Kidney (tissue), 14 donors: ENCODE results near the gene PGAP6. TPM values are rescaled to one million over a fixed set of nuclear protein-coding genes. Genes with fewer than 3 reads are reported as not detected.

Experiments used
- DNase-seq, 5 donors: peaks; one replicate each; pipeline ENCODE4 v3.0.0-alpha.2; 2013 to 2020
- FAIRE-seq: peaks from 2 replicates; lab custom pipeline; 2012; peaks lifted over from hg19 to GRCh38; lab: Jason Lieb, UNC
- H3K27ac ChIP-seq, 2 donors: one replicate each; pipeline ENCODE4 v1.7.0; 2013; ENCODE audit warnings: low read depth in 2 of 2, low read length in 2 of 2, inconsistent platforms in 1 of 2
- H3K27me3 ChIP-seq: one replicate; pipeline ENCODE4 v1.7.1; 2013; ENCODE audit warnings: low read length, inconsistent platforms; ENCODE audit not compliant: control insufficient read depth, insufficient read depth
- H3K36me3 ChIP-seq, 3 donors: one replicate each; pipeline versions ENCODE4 v1.7.0 to v1.7.1; 2013; ENCODE audit warnings: low read length in 3 of 3, control low read depth in 1 of 3, inconsistent platforms in 1 of 3; ENCODE audit not compliant: insufficient read depth in 3 of 3, control insufficient read depth in 2 of 3
- H3K4me1 ChIP-seq, 3 donors: one replicate each; pipeline versions ENCODE4 v1.7.0 to v1.7.1; 2013; ENCODE audit warnings: low read length in 3 of 3, inconsistent platforms in 1 of 3, low read depth in 1 of 3; ENCODE audit not compliant: control insufficient read depth in 2 of 3, insufficient read depth in 2 of 3
- H3K4me3 ChIP-seq, 3 donors: one replicate each; pipeline versions ENCODE4 v1.7.0 to v1.8.1; 2013; ENCODE audit warnings: low read length in 3 of 3, control low read depth in 1 of 3, inconsistent platforms in 1 of 3
- H3K9ac ChIP-seq, 3 donors: one replicate each; pipeline versions ENCODE4 v1.7.0 to v1.7.1; 2013; ENCODE audit warnings: low read length in 3 of 3, control low read depth in 1 of 3, inconsistent platforms in 1 of 3
- H3K9me3 ChIP-seq, 3 donors: one replicate each; pipeline versions ENCODE4 v1.7.0 to v1.7.1; 2013; ENCODE audit warnings: low read length in 3 of 3, control low read depth in 1 of 3, inconsistent platforms in 1 of 3; ENCODE audit not compliant: control insufficient read depth in 2 of 3, insufficient read depth in 1 of 3
- intact Hi-C: fragments of 100-400 bp; cut with DNase I; formaldehyde crosslinking; loops from one replicate; pipeline ENCODE4 v1.11.1; 2022
- polyA plus RNA-seq: library from polyadenylated mRNA; stranded (reverse); fragments of 350-450 nt; fragmentation: Illumina TruSeq; extraction: RNeasy Lipid Tissue Mini Kit (QIAGEN cat#74804); gene quantifications from one replicate; pipeline ENCODE4 v1.2.3, GENCODE V29; 2014; ENCODE audit warnings: low read depth, low replicate concordance; ENCODE audit not compliant: insufficient read depth
- total RNA-seq: library from RNA; stranded (reverse); fragmentation: NEBNext Ultra II Directional; extraction: Animal tissue kit (Norgen Biotek cat#: 25700); gene quantifications from one replicate; pipeline ENCODE4 v1.2.1, GENCODE V29; 2021
- TF ChIP-seq, protein P1 (sequence below): IDR thresholded peaks from 3 replicates; pipeline ENCODE4 v1.5.1; 2012; ENCODE audit warnings: mild to moderate bottlenecking, moderate library complexity, borderline replicate concordance; ENCODE audit not compliant: insufficient read depth; ENCODE audit errors: extremely low read depth
- donor health status: control.
- donor health status: control.
- donor health status: control.
- donor health status: control.
- donor health status: control.
- donor health status: DM: yes; HTN: yes; CAD: no.
- donor health status: Normal renal cell carcinoma (clear cell type).

Gene PGAP6
- total and polyA plus RNA-seq, 2 donors from 2014 or later, result 65.0 to 144 TPM

DNA sequence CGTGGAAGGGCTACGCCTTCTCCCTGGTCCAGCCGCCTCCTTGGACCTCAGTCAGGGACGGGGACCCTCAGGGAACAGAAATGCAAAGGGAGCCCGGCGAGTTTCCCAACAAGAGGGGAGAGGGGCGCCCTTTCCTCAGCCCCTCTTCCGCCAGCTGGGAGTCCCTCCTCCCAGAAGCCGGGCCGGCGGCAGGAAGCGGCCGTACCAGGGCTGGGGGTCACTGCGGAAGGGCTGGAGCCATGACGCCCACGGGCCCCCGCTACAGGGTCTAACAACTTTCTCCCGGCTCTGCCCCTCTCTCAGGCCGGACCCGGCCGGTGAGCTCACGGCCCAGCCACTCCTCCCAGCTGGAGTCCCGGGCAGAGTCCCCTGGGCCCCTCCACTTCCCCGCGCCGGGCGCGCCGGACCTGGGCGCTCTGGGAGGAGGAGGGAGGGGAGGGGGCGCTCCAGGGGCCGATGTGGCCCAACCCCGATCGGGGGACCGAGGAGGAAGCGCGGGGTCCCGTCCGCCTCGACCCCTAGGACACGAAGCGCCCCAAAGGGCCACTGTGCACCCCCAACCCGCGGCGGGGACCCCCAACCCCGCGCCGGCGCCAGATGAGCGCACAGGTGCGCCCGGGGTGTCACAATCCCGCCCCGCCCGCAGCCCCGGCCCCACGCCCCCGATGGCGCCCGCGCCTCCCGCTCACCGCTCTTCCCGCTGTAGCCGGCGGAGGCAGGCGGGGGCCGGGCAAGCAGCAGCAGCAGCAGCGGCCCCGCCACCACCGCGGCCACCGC, 578 bp downstream of the PGAP6 start:
- FAIRE-seq (no peak), DNase-seq (peak in 4 of 5 donors; percentile 51 to 86 (median 67))
- Histone ChIP-seq H3K9ac (peak overlapping the region in 2 of 3 donors; percentile 65 to 85), H3K36me3 (peaks cover 0 to 3% (median 0%) of the 10 kb centered on the region in 3 donors), H3K27me3 (no peaks in the 10 kb centered on the region), H3K4me3 (peak overlapping the region; percentile 41 to 72 (median 58)), H3K4me1 (peaks cover 0 to 32% (median 0%) of the 10 kb centered on the region in 3 donors), H3K27ac (peak overlapping the region; percentile 78 to 80), H3K9me3 (no peaks in the 10 kb centered on the region)
- intact Hi-C loops, result no loop called here
- TF ChIP-seq, protein P1, sequence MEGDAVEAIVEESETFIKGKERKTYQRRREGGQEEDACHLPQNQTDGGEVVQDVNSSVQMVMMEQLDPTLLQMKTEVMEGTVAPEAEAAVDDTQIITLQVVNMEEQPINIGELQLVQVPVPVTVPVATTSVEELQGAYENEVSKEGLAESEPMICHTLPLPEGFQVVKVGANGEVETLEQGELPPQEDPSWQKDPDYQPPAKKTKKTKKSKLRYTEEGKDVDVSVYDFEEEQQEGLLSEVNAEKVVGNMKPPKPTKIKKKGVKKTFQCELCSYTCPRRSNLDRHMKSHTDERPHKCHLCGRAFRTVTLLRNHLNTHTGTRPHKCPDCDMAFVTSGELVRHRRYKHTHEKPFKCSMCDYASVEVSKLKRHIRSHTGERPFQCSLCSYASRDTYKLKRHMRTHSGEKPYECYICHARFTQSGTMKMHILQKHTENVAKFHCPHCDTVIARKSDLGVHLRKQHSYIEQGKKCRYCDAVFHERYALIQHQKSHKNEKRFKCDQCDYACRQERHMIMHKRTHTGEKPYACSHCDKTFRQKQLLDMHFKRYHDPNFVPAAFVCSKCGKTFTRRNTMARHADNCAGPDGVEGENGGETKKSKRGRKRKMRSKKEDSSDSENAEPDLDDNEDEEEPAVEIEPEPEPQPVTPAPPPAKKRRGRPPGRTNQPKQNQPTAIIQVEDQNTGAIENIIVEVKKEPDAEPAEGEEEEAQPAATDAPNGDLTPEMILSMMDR, result no peak

DNA sequence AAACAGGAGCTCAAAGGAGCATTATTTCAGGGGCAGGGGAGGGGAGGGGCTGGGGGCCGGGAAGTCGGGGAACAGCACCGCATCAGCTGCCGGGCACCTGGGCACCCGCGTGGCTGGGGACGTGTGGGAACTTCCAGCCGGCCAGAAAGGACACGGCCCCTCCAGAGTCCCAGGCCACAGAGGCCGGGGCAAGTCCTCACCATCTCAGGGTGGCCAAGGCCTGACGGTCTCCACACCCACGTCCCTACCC, 1.1 kb downstream of the PGAP6 start:
- H3K4me3 ChIP-seq, result peak overlapping the region; percentile 41 to 72 (median 58)
- no peaks in the 10 kb centered on the region for H3K27me3 ChIP-seq
- no peak for FAIRE-seq
- peak overlapping the region in 2 of 3 donors; percentile 65 to 85 for H3K9ac ChIP-seq
- intact Hi-C loops, result no loop called here
- H3K4me1 ChIP-seq, result peaks cover 0 to 32% (median 0%) of the 10 kb centered on the region in 3 donors
- peak overlapping the region; percentile 78 to 80 for H3K27ac ChIP-seq
- TF ChIP-seq, protein P1, result no peak
- peak in 1 of 5 donors; percentile 82 for DNase-seq
- no peaks in the 10 kb centered on the region for H3K9me3 ChIP-seq
- H3K36me3 ChIP-seq, result peaks cover 0 to 3% (median 0%) of the 10 kb centered on the region in 3 donors

DNA sequence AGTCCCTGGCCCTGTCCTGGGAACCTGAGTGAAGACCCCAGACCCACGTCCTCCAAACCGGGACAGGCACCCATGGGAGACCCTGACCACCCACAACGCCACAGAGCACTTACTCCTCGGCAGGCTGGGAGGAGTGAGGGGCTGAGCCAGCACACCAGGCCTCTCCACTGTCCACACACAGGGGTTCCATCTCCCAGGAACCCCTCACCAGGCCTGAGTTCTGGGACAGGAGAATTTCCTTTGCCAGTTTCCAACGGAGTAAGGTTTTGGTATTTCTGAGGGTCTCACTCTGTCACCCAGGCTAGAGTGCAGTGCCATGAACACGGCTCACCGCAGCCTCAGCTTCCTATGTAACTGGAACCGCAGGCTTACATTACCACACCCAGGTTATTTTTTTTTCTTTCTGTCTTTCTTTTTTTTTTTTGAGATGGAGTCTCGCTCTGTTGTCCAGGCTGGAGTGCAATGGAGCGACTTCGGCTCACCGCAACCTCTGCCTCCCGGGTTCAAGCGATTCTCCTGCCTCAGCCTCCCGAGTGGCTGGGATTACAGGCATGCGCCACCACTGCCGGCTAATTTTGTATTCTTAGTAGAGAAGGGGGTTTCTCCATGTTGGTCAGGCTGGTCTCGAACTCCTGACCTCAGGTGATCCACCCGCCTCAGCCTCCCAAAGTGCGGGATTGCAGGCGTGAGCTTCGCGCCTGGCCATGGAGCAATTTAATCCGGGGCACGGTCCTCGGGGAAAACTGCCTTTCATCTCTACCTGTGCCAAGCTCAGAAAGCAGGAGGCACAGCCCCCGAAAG, 1.6 kb downstream of the PGAP6 start:
- FAIRE-seq (no peak), DNase-seq (peak in 1 of 5 donors; percentile 75)
- Histone ChIP-seq H3K9ac (peak overlapping the region in 2 of 3 donors; percentile 12 to 55), H3K4me3 (peak overlapping the region in 1 of 3 donors; percentile 72), H3K27me3 (no peaks in the 10 kb centered on the region), H3K27ac (peak overlapping the region; percentile 78 to 86), H3K4me1 (peaks cover 0 to 32% (median 0%) of the 10 kb centered on the region in 3 donors), H3K9me3 (no peaks in the 10 kb centered on the region), H3K36me3 (peaks cover 0 to 3% (median 0%) of the 10 kb centered on the region in 3 donors)
- TF ChIP-seq, protein P1, result no peak
- intact Hi-C loops, result no loop called here
